HG03442 (cell line): Measurements from ENCODE around the gene SMG1.
A peak's percentile ranks its signal among the peaks of the same experiment; 100 is the strongest.
"Not testable (repeated sequence)": the region's sequence is repeated elsewhere in the genome, so short reads cannot be mapped to it uniquely, and the experiment has no call there.

Experiments
- ATAC-seq: cut with Tn5 transposase; IDR thresholded peaks from one replicate; pipeline ENCODE4 v1.9.1; 2021; ENCODE audit warnings: mild to moderate bottlenecking, moderate library complexity; ENCODE audit not compliant: unreplicated experiment

The SMG1 gene

GRCh38 chr16:18801145-18801972, 124.8 kb downstream of the SMG1 start, which contains the start of gene ARL6IP1:
Gene ARL6IP1 (minus strand): TSS chr16:18801549. CDS start chr16:18801466, 83 bp downstream.
- peak; percentile 95 for ATAC-seq

- no peak for ATAC-seq
Observed at GRCh38 chr16:18800775-18801144, 125.4 kb downstream of the SMG1 start.

DNA sequence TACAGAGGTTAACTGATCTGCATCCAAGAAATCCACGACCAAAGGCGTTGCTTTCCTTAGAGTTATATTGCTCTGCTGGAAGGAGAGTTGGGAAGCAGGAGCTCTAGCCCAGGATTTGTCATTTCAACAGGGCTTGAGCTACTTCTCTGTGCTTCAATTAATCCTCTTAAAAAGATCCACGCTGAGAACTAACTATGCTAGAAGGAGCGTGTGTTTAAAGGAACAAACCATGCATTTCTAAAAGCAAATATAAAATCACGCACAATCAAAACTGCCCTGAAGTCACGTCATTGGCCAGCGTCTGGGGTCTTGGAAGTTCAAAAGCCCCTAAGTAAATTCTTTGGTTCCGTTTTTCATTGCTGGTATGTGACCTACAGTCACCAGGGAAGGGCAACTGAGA, 125.9 kb downstream of the SMG1 start:
- ATAC-seq, result no peak

GRCh38 chr16:18799500-18799899, 126.7 kb downstream of the SMG1 start:
- ATAC-seq, result no peak

GRCh38 chr16:18797746-18798145, 128.5 kb downstream of the SMG1 start:
- ATAC-seq, result no peak

GRCh38 chr16:18796377-18796776, 129.8 kb downstream of the SMG1 start:
- no peak for ATAC-seq

DNA sequence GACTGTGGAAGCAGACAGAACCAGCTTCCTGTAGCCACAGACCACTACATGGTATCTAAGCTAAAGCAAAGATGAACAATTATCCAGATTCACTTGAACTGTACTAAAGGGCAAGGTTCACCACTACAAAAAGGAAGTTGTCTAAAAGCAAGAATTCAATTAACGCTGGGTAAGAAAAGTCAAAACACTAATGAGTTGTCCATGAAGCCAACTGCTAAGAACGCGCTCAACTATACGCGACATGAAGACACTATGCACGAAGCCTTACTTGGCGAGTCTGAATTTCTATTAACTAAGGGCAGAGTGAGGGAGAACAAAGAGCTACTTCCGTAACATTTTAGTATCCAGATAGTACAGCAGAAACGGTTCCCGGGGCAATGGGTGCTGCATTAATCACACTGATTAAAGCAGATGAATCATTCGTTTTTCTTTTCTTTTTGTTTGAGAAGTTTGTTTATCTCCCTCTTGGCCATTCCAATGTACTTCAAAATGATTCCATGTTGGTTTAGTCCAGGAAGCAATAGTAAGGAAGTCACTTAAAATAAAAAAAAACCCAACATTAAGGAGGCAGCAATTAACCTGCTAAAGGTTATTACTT, 133.3 kb downstream of the SMG1 start:
- ATAC-seq, result no peak

GRCh38 chr16:18789850-18790706, 136.1 kb downstream of the SMG1 start, which contains the start of gene RPS15A:
Gene RPS15A (minus strand): TSS chr16:18790334. CDS start chr16:18789113, 1,221 bp downstream.
- ATAC-seq, result peak; percentile 86

- ATAC-seq, result no peak
Observed at GRCh38 chr16:18789515-18789849, 136.7 kb downstream of the SMG1 start.

DNA sequence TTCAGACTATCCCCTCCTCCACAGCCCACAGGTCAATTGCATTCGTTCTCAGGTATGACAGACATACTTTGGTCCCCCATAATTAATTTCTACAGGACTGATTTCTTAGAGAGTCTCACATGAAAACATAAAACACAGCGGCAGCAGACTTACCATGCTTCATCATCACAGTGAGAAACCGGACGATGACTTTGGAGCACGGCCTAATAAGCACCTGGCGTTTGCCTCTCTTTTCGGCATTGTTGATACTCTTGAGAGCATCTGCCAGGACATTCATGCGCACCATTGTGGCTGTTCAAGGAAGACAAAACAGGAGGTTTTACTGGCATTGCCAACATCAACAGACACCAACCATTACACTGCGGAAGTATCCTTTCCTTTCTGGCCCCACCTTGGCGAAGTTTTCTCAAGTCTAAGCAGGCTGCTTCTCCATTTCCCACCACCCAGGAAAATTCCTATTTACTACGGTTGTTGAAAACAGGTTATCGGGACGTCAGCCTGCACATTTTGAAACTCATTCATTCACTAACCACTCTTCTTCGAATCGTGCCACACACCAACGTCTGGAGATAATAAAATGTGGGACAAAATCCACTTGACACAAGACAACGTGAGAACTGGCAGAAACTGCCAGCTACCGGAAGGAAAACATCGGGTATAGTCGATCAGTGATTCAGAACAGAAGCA, 137.2 kb downstream of the SMG1 start:
- no peak for ATAC-seq

DNA sequence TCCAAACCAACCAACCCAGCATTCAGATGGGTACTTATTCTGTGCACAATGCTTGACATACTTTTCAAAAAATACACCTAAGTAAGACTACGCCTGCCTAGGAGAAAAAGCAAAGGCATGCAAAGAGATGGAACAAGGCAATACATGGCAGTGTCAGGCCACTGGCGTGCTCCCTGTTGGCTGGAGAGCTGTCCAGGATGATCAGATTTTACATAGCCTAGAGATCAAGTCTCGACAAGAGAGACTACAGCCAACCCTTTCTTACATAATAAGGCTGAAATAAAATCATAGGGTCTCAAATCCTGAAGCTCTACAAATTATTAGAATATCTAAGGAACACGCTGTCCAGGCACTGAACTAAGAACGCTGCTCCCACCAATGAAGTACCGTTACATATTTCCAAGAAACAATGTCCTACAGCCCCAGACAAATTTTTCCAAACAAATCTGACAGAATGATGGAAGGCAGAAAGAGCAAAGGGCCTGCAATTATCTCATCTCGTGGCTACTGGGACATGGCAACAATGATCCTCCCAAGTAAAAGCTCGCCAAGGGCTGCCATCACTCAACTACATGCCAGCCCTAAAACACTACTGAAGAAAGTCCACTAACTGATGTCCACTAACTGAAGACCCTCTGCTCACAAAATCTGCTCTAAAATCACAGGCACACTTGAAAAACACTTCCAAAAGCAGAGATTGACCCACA, 141.1 kb downstream of the SMG1 start:
- no peak for ATAC-seq

DNA sequence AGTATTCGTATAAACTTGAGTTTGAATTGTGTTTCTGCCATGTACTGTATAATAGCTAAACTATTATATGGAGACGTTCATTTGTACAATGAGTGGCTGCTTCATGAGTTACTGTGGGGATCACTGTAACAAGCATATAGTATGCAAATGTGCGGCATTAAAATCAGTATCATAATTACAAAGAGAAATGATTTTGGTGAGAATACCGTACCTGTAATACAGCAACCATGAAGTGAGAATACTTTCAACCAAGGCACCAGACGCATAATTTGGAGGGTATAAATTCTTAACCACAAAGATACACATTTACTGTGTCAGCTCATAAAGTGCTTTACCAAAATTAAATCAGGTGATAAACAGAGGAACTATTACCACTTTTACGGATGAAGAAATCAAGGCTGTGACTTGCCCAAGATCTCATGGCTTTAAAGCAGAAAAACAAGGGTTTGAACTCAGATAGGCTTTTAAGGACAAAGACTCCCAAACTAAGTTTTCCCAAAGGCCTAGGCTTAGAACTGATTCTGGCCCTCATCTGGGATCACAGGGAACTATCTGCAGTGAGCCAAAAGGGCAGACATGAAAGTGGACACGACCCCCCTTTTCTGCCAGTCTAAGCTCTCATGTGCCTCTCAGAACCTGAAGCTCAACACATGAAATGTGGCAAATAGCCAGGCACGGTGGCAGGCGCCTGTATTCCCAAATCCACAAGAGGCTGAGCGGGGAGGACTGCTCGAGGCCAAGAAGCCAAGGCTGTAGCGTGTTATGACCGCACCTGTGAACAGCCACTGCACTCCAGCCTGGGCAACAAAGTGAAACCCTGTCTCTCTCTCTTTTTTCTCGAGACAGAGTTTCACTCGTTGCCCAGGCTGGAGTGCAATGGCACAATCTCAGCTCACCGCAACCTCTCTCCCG, 142.5 kb downstream of the SMG1 start:
- ATAC-seq, result no peak

GRCh38 chr16:18782697-18783429, 143.3 kb downstream of the SMG1 start:
- ATAC-seq, result no peak

DNA sequence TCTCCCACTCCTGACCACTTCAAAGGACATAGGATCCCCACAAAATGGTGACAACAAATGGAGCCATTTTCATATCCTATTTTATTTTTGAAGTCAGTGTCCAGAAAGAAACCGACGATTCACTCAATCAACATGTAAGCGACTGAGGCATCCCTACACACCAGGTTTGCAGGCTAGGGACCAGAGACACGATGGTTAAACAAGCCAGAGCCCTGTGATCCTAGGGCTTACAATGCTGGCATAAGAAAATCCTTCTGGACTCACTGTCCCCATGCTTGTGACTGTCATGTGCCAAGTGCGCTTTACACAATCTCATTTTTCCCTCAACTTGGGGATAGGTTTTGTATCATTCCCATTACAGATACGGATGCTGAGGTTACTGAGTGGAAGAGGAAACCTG, 145.0 kb downstream of the SMG1 start:
- not testable (repeated sequence) for ATAC-seq

DNA sequence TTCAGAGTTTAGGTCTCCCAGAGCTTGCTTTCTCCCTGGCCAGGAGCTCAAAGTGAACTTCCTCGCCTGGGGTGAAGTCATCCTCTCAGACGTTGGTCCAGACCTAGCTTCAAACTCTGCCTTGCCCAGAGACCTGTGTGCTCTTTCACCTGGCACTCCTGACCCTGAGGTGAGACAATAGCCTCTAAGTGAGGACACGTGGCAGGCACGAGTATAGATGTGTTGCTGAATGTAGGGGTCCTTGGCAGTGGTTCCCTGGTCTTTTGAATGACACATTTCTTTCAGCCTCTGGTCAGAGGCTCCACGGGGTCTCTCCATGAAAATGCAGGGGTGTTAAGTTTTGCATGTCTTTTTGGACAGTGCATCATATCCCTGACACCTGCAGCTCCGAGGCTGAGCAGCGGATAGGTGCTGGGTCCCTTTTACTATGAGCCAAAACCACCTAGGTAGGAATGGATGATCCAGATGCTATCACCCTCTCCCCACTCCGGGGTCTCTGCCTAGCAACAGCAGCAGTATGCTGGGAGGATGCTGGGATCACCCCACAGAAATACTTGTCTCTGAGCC, 145.7 kb downstream of the SMG1 start:
- not testable (repeated sequence) for ATAC-seq

- not testable (repeated sequence) for ATAC-seq
Observed at GRCh38 chr16:18777664-18778063, 148.5 kb downstream of the SMG1 start.

GRCh38 chr16:18776334-18776733, 149.9 kb downstream of the SMG1 start:
- not testable (repeated sequence) for ATAC-seq

GRCh38 chr16:18774651-18775050, 151.6 kb downstream of the SMG1 start:
- ATAC-seq, result not testable (repeated sequence)
